GM15510 (cell line): ENCODE results near the gene DYNAP.

Experiments used
- POLR2A ChIP-seq: IDR thresholded peaks from 3 replicates; pipeline ENCODE4 v1.6.1; 2011; ENCODE audit warnings: borderline replicate concordance; ENCODE audit not compliant: insufficient read length; ENCODE audit errors: extremely low read depth

DYNAP gene

GRCh38 chr18:54613174-54613573, 22.1 kb downstream of the DYNAP start:
- no peak for TF ChIP-seq POLR2A

- no peak for TF ChIP-seq POLR2A
These were observed 25.3 kb downstream of the DYNAP start for GRCh38 chr18:54616220-54616848.

- no peak for TF ChIP-seq POLR2A
These were observed 31.0 kb downstream of the DYNAP start for GRCh38 chr18:54622084-54622483.

- TF ChIP-seq POLR2A: no peak
These were observed 35.7 kb downstream of the DYNAP start for GRCh38 chr18:54626779-54627178.

- TF ChIP-seq POLR2A: no peak
These were observed 39.9 kb downstream of the DYNAP start for GRCh38 chr18:54630963-54631362.

- no peak for TF ChIP-seq POLR2A
These were observed 45.2 kb downstream of the DYNAP start for GRCh38 chr18:54636217-54636616.

GRCh38 chr18:54641734-54642133, 50.7 kb downstream of the DYNAP start:
- TF ChIP-seq POLR2A: no peak

GRCh38 chr18:54647176-54647575, 56.1 kb downstream of the DYNAP start:
- TF ChIP-seq POLR2A: no peak
